HEK293 (cell line): ENCODE measurements around the gene CANX.
A peak's percentile ranks its signal among the peaks of the same experiment; 100 is the strongest.

Experiments
- FEZF1 ChIP-seq: fragments of 450-650 bp; formaldehyde crosslinking; IDR thresholded peaks from 2 replicates; pipeline ENCODE4 v1.5.1; 2016; ENCODE audit warnings: missing biosample characterization, missing genetic modification characterization
- KLF16 ChIP-seq: fragments of 450-650 bp; formaldehyde crosslinking; IDR thresholded peaks from 2 replicates; pipeline ENCODE4 v1.5.1; 2017; ENCODE audit warnings: missing biosample characterization, missing genetic modification characterization
- PRDM10 ChIP-seq: fragments of 450-650 bp; formaldehyde crosslinking; IDR thresholded peaks from 2 replicates; pipeline ENCODE4 v1.5.1; 2016; ENCODE audit warnings: missing biosample characterization, missing genetic modification characterization
- PRDM2 ChIP-seq: fragments of 450-650 bp; formaldehyde crosslinking; IDR thresholded peaks from 2 replicates; pipeline ENCODE4 v1.5.1; 2016; ENCODE audit warnings: missing biosample characterization, missing genetic modification characterization, borderline replicate concordance
- SCRT2 ChIP-seq: fragments of 450-650 bp; formaldehyde crosslinking; IDR thresholded peaks from 2 replicates; pipeline ENCODE4 v1.5.1; 2016; ENCODE audit warnings: missing biosample characterization, missing genetic modification characterization
- SP2 ChIP-seq: fragments of 450-650 bp; formaldehyde crosslinking; IDR thresholded peaks from 2 replicates; pipeline ENCODE4 v1.5.1; 2016; ENCODE audit warnings: missing biosample characterization, missing genetic modification characterization
- SP7 ChIP-seq: fragments of 450-650 bp; formaldehyde crosslinking; IDR thresholded peaks from 2 replicates; pipeline ENCODE4 v1.5.1; 2016; ENCODE audit warnings: missing biosample characterization, missing genetic modification characterization
- ZBTB11 ChIP-seq: fragments of 450-650 bp; formaldehyde crosslinking; conservative IDR thresholded peaks from 2 replicates; pipeline ENCODE4 v1.5.1; 2016; ENCODE audit warnings: low read depth, missing biosample characterization, missing genetic modification characterization
- ZBTB17 ChIP-seq: fragments of 450-650 bp; formaldehyde crosslinking; IDR thresholded peaks from 2 replicates; pipeline ENCODE4 v1.5.1; 2016; ENCODE audit warnings: missing biosample characterization, missing genetic modification characterization
- ZEB2 ChIP-seq: fragments of 450-650 bp; formaldehyde crosslinking; IDR thresholded peaks from 2 replicates; pipeline ENCODE4 v1.5.1; 2016; ENCODE audit warnings: missing biosample characterization, missing genetic modification characterization
- ZFP3 ChIP-seq: fragments of 450-650 bp; formaldehyde crosslinking; IDR thresholded peaks from 2 replicates; pipeline ENCODE4 v1.5.1; 2016; ENCODE audit warnings: low read depth, missing biosample characterization, missing genetic modification characterization
- ZFP37 ChIP-seq: fragments of 450-650 bp; formaldehyde crosslinking; IDR thresholded peaks from 2 replicates; pipeline ENCODE4 v1.5.1; 2016; ENCODE audit warnings: missing biosample characterization, missing genetic modification characterization
- ZNF184 ChIP-seq: fragments of 450-650 bp; IDR thresholded peaks from 2 replicates; pipeline ENCODE4 v1.5.1; 2018; ENCODE audit warnings: missing biosample characterization, mild to moderate bottlenecking, missing genetic modification characterization
- ZNF24 ChIP-seq: fragments of 450-650 bp; formaldehyde crosslinking; IDR thresholded peaks from 2 replicates; pipeline ENCODE4 v1.5.1; 2016; ENCODE audit warnings: missing biosample characterization, missing genetic modification characterization
- ZNF324 ChIP-seq: fragments of 450-650 bp; formaldehyde crosslinking; IDR thresholded peaks from 2 replicates; pipeline ENCODE4 v1.5.1; 2016; ENCODE audit warnings: missing biosample characterization, missing genetic modification characterization
- ZNF449 ChIP-seq: fragments of 450-650 bp; formaldehyde crosslinking; IDR thresholded peaks from 2 replicates; pipeline ENCODE4 v1.5.1; 2017; ENCODE audit warnings: missing biosample characterization, mild to moderate bottlenecking, missing genetic modification characterization, moderate library complexity
- ZNF513 ChIP-seq: fragments of 450-650 bp; IDR thresholded peaks from 2 replicates; pipeline ENCODE4 v1.5.1; 2018; ENCODE audit warnings: missing biosample characterization, missing genetic modification characterization
- ZNF692 ChIP-seq: fragments of 450-650 bp; formaldehyde crosslinking; IDR thresholded peaks from 2 replicates; pipeline ENCODE4 v1.5.1; 2016; ENCODE audit warnings: missing biosample characterization, missing genetic modification characterization
- ZNF785 ChIP-seq: fragments of 450-650 bp; formaldehyde crosslinking; IDR thresholded peaks from 2 replicates; pipeline ENCODE4 v1.5.1; 2016; ENCODE audit warnings: missing biosample characterization, missing genetic modification characterization
- ZSCAN30 ChIP-seq: fragments of 450-650 bp; IDR thresholded peaks from 2 replicates; pipeline ENCODE4 v1.5.1; 2018; ENCODE audit warnings: missing biosample characterization, mild to moderate bottlenecking, missing genetic modification characterization, moderate library complexity
- ZXDB ChIP-seq: fragments of 450-650 bp; formaldehyde crosslinking; IDR thresholded peaks from 2 replicates; pipeline ENCODE4 v1.5.1; 2016; ENCODE audit warnings: missing biosample characterization, missing genetic modification characterization

The CANX gene

GRCh38 chr5:179759581-179760551 is 61.1 kb downstream of the CANX start (continued):
- TF ChIP-seq ZSCAN30 (tag by site-specific recombination) (no peak), PRDM10 (tag by site-specific recombination) (peak; percentile 56), ZNF449 (tag by site-specific recombination) (no peak), PRDM2 (tag by site-specific recombination) (no peak), ZNF24 (tag by site-specific recombination) (no peak), ZNF785 (tag by site-specific recombination) (no peak), FEZF1 (tag by site-specific recombination) (no peak), SCRT2 (no peak), ZNF692 (no peak), SP2 (no peak), ZNF513 (no peak), ZEB2 (tag by site-specific recombination) (no peak), ZNF184 (tag by site-specific recombination) (no peak), ZBTB11 (tag by site-specific recombination) (no peak), ZBTB17 (tag by site-specific recombination) (no peak), ZFP37 (tag by site-specific recombination) (peak; percentile 64), KLF16 (tag by site-specific recombination) (no peak), ZNF324 (tag by site-specific recombination) (no peak), SP7 (tag by site-specific recombination) (peak; percentile 75; the same call in 1 of the 2 replicates), ZFP3 (no peak), ZXDB (tag by site-specific recombination) (no peak)
